Common myeloid progenitor, CD34-positive (primary cell): Measurements from ENCODE around the gene MYO18A.

Source experiments
- CTCF ChIA-PET: fragments of 350-600 bp; sonication (Branson Sonifier 250); formaldehyde crosslinking; loops from one replicate; lab custom pipeline; 2021; ENCODE audit warnings: antibody characterized with exemption; lab: Charles Lee
- POLR2A ChIA-PET: fragments of 350-600 bp; sonication (Branson Sonifier 250); formaldehyde crosslinking; loops from one replicate; lab custom pipeline; 2021; ENCODE audit warnings: antibody characterized with exemption; lab: Charles Lee
- DNase-seq, 3 donors: peaks; one replicate each; pipeline versions ENCODE4 v3.0.0 to v3.0.0-alpha.2; 2013
- H3K27ac ChIP-seq, 2 experiments: 1 replicate in 1 of 2; 2 replicates in 1 of 2; pipeline ENCODE4 v1.7.0; 2013; ENCODE audit warnings: inconsistent platforms in 2 of 2, low read length in 2 of 2, mild to moderate bottlenecking in 2 of 2, low read depth in 1 of 2, moderate library complexity in 1 of 2; ENCODE audit not compliant: severe bottlenecking in 2 of 2, insufficient read depth in 1 of 2, poor library complexity in 1 of 2
- H3K27me3 ChIP-seq, 5 experiments: replicated peaks in 2 of 5; 1 replicate in 3 of 5; 2 replicates in 2 of 5; pipeline versions ENCODE4 v1.6.1 to v1.7.0; 2013; ENCODE audit warnings: low read length in 4 of 5, mild to moderate bottlenecking in 2 of 5, moderate library complexity in 2 of 5, inconsistent platforms in 1 of 5; ENCODE audit not compliant: insufficient read depth in 5 of 5, control insufficient read depth in 4 of 5
- H3K36me3 ChIP-seq, 4 experiments: 1 replicate in 2 of 4; 2 replicates in 2 of 4; pipeline versions ENCODE4 v1.6.1 to v1.7.0; 2013; ENCODE audit warnings: low read length in 3 of 4, control low read depth in 1 of 4, mild to moderate bottlenecking in 1 of 4; ENCODE audit not compliant: control insufficient read depth in 4 of 4, insufficient read depth in 4 of 4
- H3K4me1 ChIP-seq, 4 experiments: 1 replicate in 3 of 4; 2 replicates in 1 of 4; pipeline versions ENCODE4 v1.6.1 to v1.7.1; 2013; ENCODE audit warnings: low read length in 3 of 4, mild to moderate bottlenecking in 3 of 4, control low read depth in 1 of 4, inconsistent platforms in 1 of 4, moderate library complexity in 1 of 4; ENCODE audit not compliant: control insufficient read depth in 4 of 4, insufficient read depth in 4 of 4; ENCODE audit errors: control extremely low read depth in 1 of 4
- H3K4me3 ChIP-seq, 7 experiments: 1 replicate in 4 of 7; 2 replicates in 3 of 7; pipeline versions ENCODE4 v1.5.1 to v1.7.0; 2013; ENCODE audit warnings: mild to moderate bottlenecking in 7 of 7, low read length in 6 of 7, moderate library complexity in 6 of 7, inconsistent platforms in 2 of 7, low read depth in 2 of 7, control low read depth in 1 of 7; ENCODE audit not compliant: insufficient read depth in 4 of 7, control insufficient read depth in 1 of 7; ENCODE audit errors: extremely low read depth in 1 of 7
- H3K9me3 ChIP-seq, 5 experiments: 1 replicate in 4 of 5; 2 replicates in 1 of 5; pipeline versions ENCODE4 v1.6.1 to v1.7.1; 2013; ENCODE audit warnings: low read length in 4 of 5, mild to moderate bottlenecking in 2 of 5, inconsistent platforms in 1 of 5, low read depth in 1 of 5, moderate library complexity in 1 of 5; ENCODE audit not compliant: control insufficient read depth in 4 of 5, insufficient read depth in 2 of 5; ENCODE audit errors: control extremely low read depth in 1 of 5
- WGBS: methylation state at CpG from one replicate; pipeline ENCODE4 v1.1.5; 2013; ENCODE audit not compliant: insufficient coverage; 5-methylcytosine and 5-hydroxymethylcytosine counted together

MYO18A gene

GRCh38 chr17:29138971-29139691 is 41.1 kb downstream of the MYO18A start:
- Histone ChIP-seq H3K9me3 (no peaks in the 10 kb centered on the region), H3K27me3 (no peaks in the 10 kb centered on the region), H3K4me3 (peak overlapping the region; percentile 57 to 94 (median 84)), H3K4me1 (peaks cover 24 to 92% (median 87%) of the 10 kb centered on the region in 4 experiments), H3K27ac (peak overlapping the region; percentile 73 to 90), H3K36me3 (peaks cover 0 to 22% (median 11%) of the 10 kb centered on the region in 4 experiments)
- DNase-seq: peak; percentile 46 to 93 (median 87)
- 0% methylated on average over 10 of the region's 13 CpGs for WGBS
- ChIA-PET CTCF (interaction anchor here (1.1 to 21.1 kb wide), 5 partner anchors 8 to 422 kb away, joined by 3 to 673 read pairs (median 3); no protein-coding TSS in a partner anchor), POLR2A (interaction anchor here (0.5 to 1.6 kb wide), 6 partner anchors 8 to 187 kb away, joined by 3 to 5 read pairs (median 4); no protein-coding TSS in a partner anchor)

DNA sequence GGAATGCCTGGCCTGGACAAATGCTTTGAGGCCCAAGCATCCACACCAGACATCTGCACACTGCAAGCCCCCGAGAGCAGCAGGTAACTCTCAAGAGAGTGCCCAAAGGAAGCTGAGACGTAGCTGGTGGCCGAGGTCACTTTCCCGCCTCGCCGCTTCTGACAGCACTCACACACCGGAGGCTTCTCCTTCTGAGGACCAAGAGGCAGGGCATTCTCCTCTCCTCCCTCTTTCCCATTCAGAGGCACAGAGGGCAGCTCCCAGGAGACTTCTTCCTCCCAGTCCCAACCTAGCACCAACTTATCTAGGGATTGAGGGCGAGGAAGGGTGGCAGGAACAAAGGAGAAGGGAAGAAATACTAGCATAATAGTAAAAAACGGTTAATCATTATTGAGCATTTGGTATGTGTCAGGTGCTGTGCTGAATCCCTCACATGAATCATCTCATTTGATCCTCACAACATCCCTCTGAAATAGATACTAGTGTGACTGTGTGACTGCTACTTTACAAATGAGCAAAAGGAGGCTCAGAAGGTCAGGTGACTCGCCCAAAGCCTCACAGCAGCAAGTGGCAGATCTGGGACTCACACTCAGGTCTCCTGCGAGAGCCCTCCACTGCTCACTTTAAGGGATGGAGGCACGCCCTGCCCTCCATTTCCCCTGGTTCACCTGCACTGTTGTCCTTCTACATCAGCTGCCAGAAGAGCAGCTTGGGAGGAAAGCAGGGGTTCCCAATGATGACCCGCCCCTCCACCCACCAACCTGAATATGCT is 41.8 kb downstream of the MYO18A start:
- peaks cover 0 to 25% (median 15%) of the 10 kb centered on the region in 4 experiments for H3K36me3 ChIP-seq
- DNase-seq: peak in 2 of 3 donors; percentile 45 to 54
- POLR2A ChIA-PET: interaction anchor here (0.5 to 1.6 kb wide), 7 partner anchors 8 to 187 kb away, joined by 3 to 5 read pairs (median 3); no protein-coding TSS in a partner anchor
- H3K27ac ChIP-seq: peak overlapping the region; percentile 73 to 90
- CTCF ChIA-PET: interaction anchor here (1.1 to 21.1 kb wide), 4 partner anchors 9 to 423 kb away, joined by 3 to 673 read pairs (median 7); no protein-coding TSS in a partner anchor
- 3% methylated on average over 8 of the region's 13 CpGs for WGBS
- peaks cover 24 to 92% (median 87%) of the 10 kb centered on the region in 4 experiments for H3K4me1 ChIP-seq
- no peaks in the 10 kb centered on the region for H3K27me3 ChIP-seq
- peak overlapping the region; percentile 55 to 94 (median 83) for H3K4me3 ChIP-seq
- H3K9me3 ChIP-seq: no peaks in the 10 kb centered on the region

DNA sequence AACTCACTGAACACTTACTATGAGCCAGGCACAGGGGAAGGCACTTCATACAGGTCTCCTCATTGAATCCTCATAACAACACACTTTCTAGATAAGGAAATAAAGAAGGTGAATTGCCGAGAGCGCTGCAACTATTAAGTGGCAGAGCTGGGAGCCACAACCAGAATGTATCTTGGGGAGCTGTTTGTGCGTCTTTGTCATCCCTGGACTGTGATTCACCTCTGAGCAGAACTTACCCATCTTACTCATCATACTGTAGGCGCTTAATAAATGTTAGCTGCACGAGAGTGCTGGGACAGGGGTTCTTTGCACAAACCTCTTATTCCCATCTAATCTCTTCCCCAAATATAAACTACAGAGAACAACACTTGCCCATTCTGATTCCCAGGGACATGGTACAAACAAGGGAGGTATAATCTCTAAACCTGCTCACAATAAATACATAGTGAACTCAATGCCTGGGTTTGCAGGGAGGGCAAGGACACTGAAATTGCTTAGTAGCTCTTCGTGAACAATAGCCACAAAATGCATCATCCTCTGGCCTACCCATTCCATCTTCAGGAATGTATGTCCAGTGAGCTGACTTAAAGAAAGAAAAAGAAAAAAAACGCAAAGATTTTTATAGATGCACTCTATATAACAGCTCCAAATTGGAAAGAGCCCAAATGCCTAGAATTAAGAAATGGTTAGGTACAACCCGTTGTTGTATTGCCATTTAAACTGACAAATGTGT is 43.0 kb downstream of the MYO18A start:
- Histone ChIP-seq H3K4me1 (peaks cover 22 to 92% (median 91%) of the 10 kb centered on the region in 4 experiments), H3K4me3 (peak overlapping the region in 6 of 7 experiments; percentile 4 to 94 (median 56)), H3K27me3 (no peaks in the 10 kb centered on the region), H3K36me3 (peaks cover 0 to 34% (median 21%) of the 10 kb centered on the region in 4 experiments), H3K9me3 (no peaks in the 10 kb centered on the region), H3K27ac (peak overlapping the region; percentile 73 to 90)
- 75% methylated on average over 3 of the region's 8 CpGs for WGBS
- ChIA-PET CTCF (interaction anchor here (0.6 to 21.1 kb wide), 7 partner anchors 9 to 386 kb away, joined by 3 to 673 read pairs (median 3); no protein-coding TSS in a partner anchor), POLR2A (interaction anchor here (0.9 to 1.4 kb wide), 3 partner anchors 8 to 157 kb away, joined by 3 to 4 read pairs (median 3); no protein-coding TSS in a partner anchor)
- DNase-seq: no peak

GRCh38 chr17:29135464-29135863 is 44.7 kb downstream of the MYO18A start:
- POLR2A ChIA-PET: no interaction called here
- H3K27ac ChIP-seq: peak overlapping the region; percentile 8 to 21
- peak overlapping the region in 1 of 7 experiments; percentile 20 for H3K4me3 ChIP-seq
- CTCF ChIA-PET: interaction anchor here (0.9 to 26.1 kb wide), 4 partner anchors 5 to 172 kb away, joined by 3 to 673 read pairs (median 338); no protein-coding TSS in a partner anchor
- H3K9me3 ChIP-seq: no peaks in the 10 kb centered on the region
- H3K27me3 ChIP-seq: no peaks in the 10 kb centered on the region
- peaks cover 8 to 47% (median 26%) of the 10 kb centered on the region in 4 experiments for H3K36me3 ChIP-seq
- 53% methylated on average over 2 of the region's 2 CpGs for WGBS
- H3K4me1 ChIP-seq: peaks cover 22 to 94% (median 92%) of the 10 kb centered on the region in 4 experiments
- DNase-seq: no peak

DNA sequence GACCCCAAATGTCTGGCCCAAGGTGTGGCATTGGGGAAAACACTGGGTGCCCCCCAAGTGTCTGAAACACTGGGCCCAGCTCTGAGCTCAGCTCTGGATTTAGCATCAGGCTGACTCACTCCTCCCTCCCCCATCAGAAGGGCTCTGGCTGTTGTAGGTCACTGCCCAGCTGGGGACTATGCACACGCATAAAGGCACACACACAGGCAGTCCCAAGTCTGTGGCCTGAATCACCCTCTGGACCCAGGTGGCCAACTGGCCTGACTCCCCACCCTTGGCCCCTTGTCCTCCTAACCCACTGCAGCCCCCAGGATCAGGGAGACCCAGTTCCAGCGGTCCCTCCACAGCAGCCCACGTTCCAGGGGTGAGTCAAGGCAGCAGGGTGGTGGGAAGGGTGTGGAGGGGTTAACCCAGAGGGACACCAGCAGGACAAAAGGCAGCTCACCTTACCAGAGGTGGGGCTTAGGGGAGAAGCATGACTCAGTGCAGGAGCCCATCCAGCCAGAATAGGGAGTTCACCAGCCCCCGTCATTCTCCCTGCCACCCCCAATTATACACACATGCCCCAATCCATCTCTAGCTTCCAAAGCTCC is 47.0 kb downstream of the MYO18A start:
- POLR2A ChIA-PET: interaction anchor here (0.6 to 1.5 kb wide), 2 partner anchors 9 to 225 kb away, joined by 4 to 5 read pairs; no protein-coding TSS in a partner anchor
- no peak for DNase-seq

More for the DNA sequence above, 47.0 kb downstream of the MYO18A start:
- Histone ChIP-seq H3K4me3 (peak overlapping the region in 1 of 7 experiments; percentile 6), H3K27me3 (no peaks in the 10 kb centered on the region), H3K9me3 (no peaks in the 10 kb centered on the region), H3K36me3 (peaks cover 14 to 65% (median 41%) of the 10 kb centered on the region in 4 experiments), H3K27ac (peak overlapping the region; percentile 25 to 72), H3K4me1 (peaks cover 15 to 94% (median 84%) of the 10 kb centered on the region in 4 experiments)
- WGBS: 93% methylated on average over 2 of the region's 4 CpGs
- CTCF ChIA-PET: interaction anchor here (0.8 to 26.1 kb wide), 6 partner anchors 7 to 167 kb away, joined by 3 to 673 read pairs (median 4); no protein-coding TSS in a partner anchor
